Measurements from ENCODE around the gene HNRNPDL. TPM values are rescaled to one million over a fixed set of nuclear protein-coding genes. Genes with fewer than 3 reads are reported as not detected.

The HNRNPDL gene
- total RNA-seq, 2 experiments from 2014 or later, result 224 to 394 TPM

DNA sequence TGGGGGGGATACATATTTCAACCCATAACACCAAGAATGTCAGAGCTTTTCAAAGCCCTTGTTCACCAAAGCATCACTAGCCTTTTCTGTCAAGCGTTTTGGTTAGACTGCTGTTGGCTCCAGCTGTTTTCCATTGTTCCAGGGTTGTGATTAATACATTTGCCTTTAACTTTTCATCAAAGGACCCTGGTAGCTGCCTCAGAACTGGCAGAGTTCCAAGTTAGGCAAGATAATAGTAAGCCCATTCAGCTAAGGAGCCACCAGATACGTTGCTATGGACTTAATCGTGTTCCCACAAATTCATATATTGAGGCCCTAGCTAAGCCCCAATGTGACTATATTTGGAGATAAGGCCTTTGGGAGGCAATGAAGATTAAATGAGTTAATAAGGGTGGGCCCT lies 37.2 kb upstream of the HNRNPDL start:
- Histone ChIP-seq H3K27ac (ENCODE audit: low read depth, low read length, poor library complexity, severe bottlenecking) (no peak overlapping the region), H3K9me2 (ENCODE audit: insufficient read depth, low read length) (no peaks in the 10 kb centered on the region), H3K36me3 (ENCODE audit: insufficient read depth, low read length) (peaks cover 59% of the 10 kb centered on the region), H3K4me2 (ENCODE audit: low read length) (no peak overlapping the region), H3K79me2 (ENCODE audit: insufficient read depth, low read depth, low read length) (no peaks in the 10 kb centered on the region), H4K20me1 (ENCODE audit: insufficient read depth, low read length) (no peaks in the 10 kb centered on the region), H3K4me3 (ENCODE audit: low read depth, low read length, poor library complexity, severe bottlenecking) (no peak overlapping the region), H3K4me1 (ENCODE audit: insufficient read depth, low read length, poor library complexity, severe bottlenecking) (no peaks in the 10 kb centered on the region), H3K9me3 (ENCODE audit: low read length) (0 out of 2 replicates have a peak, but pooled peaks cover 12% of the 10 kb centered on the region), H2AFZ (ENCODE audit: low read length) (no peak overlapping the region)
- no TSS peak for BruUV-seq (replicated peaks)
- POLR2A ChIA-PET, result interaction anchor here (0.5 to 0.8 kb wide), 2 partner anchors 17 to 23 kb away, joined by 3 to 4 read pairs; no protein-coding TSS in a partner anchor
- DNase-seq (ENCODE audit: low spot score), result no peak
- intact Hi-C loops (cut with micrococcal nuclease; ENCODE audit: unreplicated experiment), result loop anchor here (10.0 kb wide), 1 partner anchor 817 kb away; the partner anchor contains the start of gene COQ2
- TF ChIP-seq, protein P1, sequence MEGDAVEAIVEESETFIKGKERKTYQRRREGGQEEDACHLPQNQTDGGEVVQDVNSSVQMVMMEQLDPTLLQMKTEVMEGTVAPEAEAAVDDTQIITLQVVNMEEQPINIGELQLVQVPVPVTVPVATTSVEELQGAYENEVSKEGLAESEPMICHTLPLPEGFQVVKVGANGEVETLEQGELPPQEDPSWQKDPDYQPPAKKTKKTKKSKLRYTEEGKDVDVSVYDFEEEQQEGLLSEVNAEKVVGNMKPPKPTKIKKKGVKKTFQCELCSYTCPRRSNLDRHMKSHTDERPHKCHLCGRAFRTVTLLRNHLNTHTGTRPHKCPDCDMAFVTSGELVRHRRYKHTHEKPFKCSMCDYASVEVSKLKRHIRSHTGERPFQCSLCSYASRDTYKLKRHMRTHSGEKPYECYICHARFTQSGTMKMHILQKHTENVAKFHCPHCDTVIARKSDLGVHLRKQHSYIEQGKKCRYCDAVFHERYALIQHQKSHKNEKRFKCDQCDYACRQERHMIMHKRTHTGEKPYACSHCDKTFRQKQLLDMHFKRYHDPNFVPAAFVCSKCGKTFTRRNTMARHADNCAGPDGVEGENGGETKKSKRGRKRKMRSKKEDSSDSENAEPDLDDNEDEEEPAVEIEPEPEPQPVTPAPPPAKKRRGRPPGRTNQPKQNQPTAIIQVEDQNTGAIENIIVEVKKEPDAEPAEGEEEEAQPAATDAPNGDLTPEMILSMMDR (conservative IDR thresholded peaks at IDR 0.05; ENCODE audit: low read length), result no peak
- TF ChIP-seq EZH2phosphoT487 (IDR thresholded peaks at IDR 0.05; ENCODE audit: borderline replicate concordance, low read depth, low read length), result no peak
- CTCF ChIA-PET (ENCODE audit: unreplicated experiment), result no interaction called here

DNA sequence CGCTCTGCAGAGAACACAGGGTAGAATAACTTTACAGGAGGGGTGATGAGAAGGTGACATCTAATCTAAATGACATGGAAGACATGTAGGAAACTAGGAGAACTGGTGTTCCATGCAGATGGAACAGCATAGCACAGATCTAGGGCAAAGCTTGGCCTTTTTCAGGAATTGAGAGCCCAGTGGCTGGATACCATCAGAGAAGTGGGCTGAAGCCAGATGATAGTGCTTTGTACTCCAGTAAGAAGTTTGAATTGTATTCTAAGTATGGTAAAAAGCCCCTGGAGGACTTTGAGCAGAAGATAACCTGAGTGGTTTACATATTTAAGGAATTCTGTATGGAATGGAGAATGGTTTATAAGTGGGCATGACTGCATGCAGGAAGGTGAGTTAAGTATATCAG lies 33.0 kb upstream of the HNRNPDL start:
- ChIA-PET POLR2A (no interaction called here), CTCF (ENCODE audit: unreplicated experiment) (no interaction called here)
- no peaks in the 10 kb centered on the region for H3K9me2 ChIP-seq (ENCODE audit: insufficient read depth, low read length)
- no peak overlapping the region for H2AFZ ChIP-seq (ENCODE audit: low read length)
- TF ChIP-seq, protein P1 (conservative IDR thresholded peaks at IDR 0.05; ENCODE audit: low read length), result no peak
- no peak for TF ChIP-seq EZH2phosphoT487 (IDR thresholded peaks at IDR 0.05; ENCODE audit: borderline replicate concordance, low read depth, low read length)
- H3K4me1 ChIP-seq (ENCODE audit: insufficient read depth, low read length, poor library complexity, severe bottlenecking), result no peaks in the 10 kb centered on the region
- peaks cover 93% of the 10 kb centered on the region for H3K36me3 ChIP-seq (ENCODE audit: insufficient read depth, low read length)
- no peak overlapping the region for H3K4me3 ChIP-seq (ENCODE audit: low read depth, low read length, poor library complexity, severe bottlenecking)
- no peak overlapping the region for H3K27ac ChIP-seq (ENCODE audit: low read depth, low read length, poor library complexity, severe bottlenecking)
- intact Hi-C loops (cut with micrococcal nuclease; ENCODE audit: unreplicated experiment), result loop anchor here (10.0 kb wide), 1 partner anchor 822 kb away; the partner anchor contains the start of gene COQ2
- no peak for DNase-seq (ENCODE audit: low spot score)
- 0 out of 2 replicates have a peak, but pooled peaks cover 12% of the 10 kb centered on the region for H3K9me3 ChIP-seq (ENCODE audit: low read length)
- no peaks in the 10 kb centered on the region for H4K20me1 ChIP-seq (ENCODE audit: insufficient read depth, low read length)
- H3K79me2 ChIP-seq (ENCODE audit: insufficient read depth, low read depth, low read length), result no peaks in the 10 kb centered on the region
- no TSS peak for BruUV-seq (replicated peaks)
- H3K4me2 ChIP-seq (ENCODE audit: low read length), result no peak overlapping the region

DNA sequence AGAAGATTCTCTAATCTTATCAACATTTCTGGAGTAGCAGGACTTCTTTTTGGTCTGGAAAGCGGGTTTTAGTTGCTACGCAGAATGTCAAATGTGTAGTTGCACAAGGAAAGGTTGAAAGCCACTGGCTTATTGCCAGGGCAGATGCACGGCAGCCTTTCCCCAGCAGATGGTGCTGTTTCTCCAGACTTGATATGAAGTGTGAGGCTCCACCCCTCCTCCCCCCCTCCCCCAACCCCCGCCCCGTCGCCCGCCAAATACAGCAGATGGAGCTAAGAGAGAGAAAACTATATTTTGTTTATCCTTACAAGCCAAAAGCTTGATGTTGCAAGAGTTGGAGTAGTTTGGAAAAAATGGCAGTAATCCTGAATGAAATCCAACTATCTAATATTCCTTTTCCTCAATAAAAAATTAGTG lies 32.2 kb upstream of the HNRNPDL start:
- intact Hi-C loops (cut with micrococcal nuclease; ENCODE audit: unreplicated experiment), result loop anchor here (1.0 to 10.0 kb wide), 2 partner anchors 277 to 822 kb away; partner anchors contain the start of gene COQ2
- ChIA-PET CTCF (ENCODE audit: unreplicated experiment) (interaction anchor here (0.6 to 0.7 kb wide), 4 partner anchors 32 to 1819 kb away, joined by 3 read pairs; no protein-coding TSS in a partner anchor), POLR2A (no interaction called here)
- Histone ChIP-seq H3K4me3 (ENCODE audit: low read depth, low read length, poor library complexity, severe bottlenecking) (no peak overlapping the region), H3K9me3 (ENCODE audit: low read length) (0 out of 2 replicates have a peak, but pooled peaks cover 7% of the 10 kb centered on the region), H2AFZ (ENCODE audit: low read length) (no peak overlapping the region), H3K36me3 (ENCODE audit: insufficient read depth, low read length) (peaks cover 93% of the 10 kb centered on the region), H3K4me1 (ENCODE audit: insufficient read depth, low read length, poor library complexity, severe bottlenecking) (no peaks in the 10 kb centered on the region), H3K9me2 (ENCODE audit: insufficient read depth, low read length) (no peaks in the 10 kb centered on the region), H3K27ac (ENCODE audit: low read depth, low read length, poor library complexity, severe bottlenecking) (no peak overlapping the region), H3K4me2 (ENCODE audit: low read length) (no peak overlapping the region), H3K79me2 (ENCODE audit: insufficient read depth, low read depth, low read length) (no peaks in the 10 kb centered on the region), H4K20me1 (ENCODE audit: insufficient read depth, low read length) (no peaks in the 10 kb centered on the region)
- peak; percentile 77 for DNase-seq (ENCODE audit: low spot score)
- TF ChIP-seq, protein P1 (conservative IDR thresholded peaks at IDR 0.05; ENCODE audit: low read length), result peak; percentile 73
- no peak for TF ChIP-seq EZH2phosphoT487 (IDR thresholded peaks at IDR 0.05; ENCODE audit: borderline replicate concordance, low read depth, low read length)
- BruUV-seq (replicated peaks), result no TSS peak
